Measurements from ENCODE around the gene HDAC4.

HDAC4 gene

GRCh38 chr2:239145601-239146000 lies 255.2 kb downstream of the HDAC4 start:
- Histone ChIP-seq H3K4me2 (ENCODE audit: low read length) (no peak overlapping the region), H3K9ac (ENCODE audit: low read depth, low read length) (no peak overlapping the region), H3K9me3 (replicated peaks; ENCODE audit: low read length) (no peaks in the 10 kb centered on the region), H3K4me1 (ENCODE audit: control insufficient read depth, insufficient read depth, low read length) (no peaks in the 10 kb centered on the region), H3K27me3 (ENCODE audit: control insufficient read depth, insufficient read depth, low read length) (no peaks in the 10 kb centered on the region), H3K4me3 (ENCODE audit: low read length) (no peak overlapping the region), H3K36me3 (ENCODE audit: insufficient read depth, low read length) (no peaks in the 10 kb centered on the region)

GRCh38 chr2:239145106-239145505 lies 255.7 kb downstream of the HDAC4 start:
- Histone ChIP-seq H3K4me3 (ENCODE audit: low read length) (no peak overlapping the region), H3K4me1 (ENCODE audit: control insufficient read depth, insufficient read depth, low read length) (no peaks in the 10 kb centered on the region), H3K9me3 (replicated peaks; ENCODE audit: low read length) (no peaks in the 10 kb centered on the region), H3K4me2 (ENCODE audit: low read length) (no peak overlapping the region), H3K27me3 (ENCODE audit: control insufficient read depth, insufficient read depth, low read length) (no peaks in the 10 kb centered on the region), H3K36me3 (ENCODE audit: insufficient read depth, low read length) (no peaks in the 10 kb centered on the region), H3K9ac (ENCODE audit: low read depth, low read length) (no peak overlapping the region)

- H3K36me3 ChIP-seq (ENCODE audit: insufficient read depth, low read length), result no peaks in the 10 kb centered on the region
- H3K9me3 ChIP-seq (replicated peaks; ENCODE audit: low read length), result no peaks in the 10 kb centered on the region
- no peak overlapping the region for H3K9ac ChIP-seq (ENCODE audit: low read depth, low read length)
- H3K27me3 ChIP-seq (ENCODE audit: control insufficient read depth, insufficient read depth, low read length), result no peaks in the 10 kb centered on the region
- no peaks in the 10 kb centered on the region for H3K4me1 ChIP-seq (ENCODE audit: control insufficient read depth, insufficient read depth, low read length)
- no peak overlapping the region for H3K4me3 ChIP-seq (ENCODE audit: low read length)
- H3K4me2 ChIP-seq (ENCODE audit: low read length), result no peak overlapping the region
Observed at GRCh38 chr2:239144713-239144999, 256.2 kb downstream of the HDAC4 start.

- H3K4me3 ChIP-seq (ENCODE audit: low read length), result no peak overlapping the region
- no peaks in the 10 kb centered on the region for H3K36me3 ChIP-seq (ENCODE audit: insufficient read depth, low read length)
Observed at GRCh38 chr2:239143858-239144712, 256.7 kb downstream of the HDAC4 start.

GRCh38 chr2:239142806-239143205 lies 258.0 kb downstream of the HDAC4 start:
- Histone ChIP-seq H3K9me3 (replicated peaks; ENCODE audit: low read length) (no peaks in the 10 kb centered on the region), H3K27me3 (ENCODE audit: control insufficient read depth, insufficient read depth, low read length) (no peaks in the 10 kb centered on the region), H3K9ac (ENCODE audit: low read depth, low read length) (no peak overlapping the region), H3K4me1 (ENCODE audit: control insufficient read depth, insufficient read depth, low read length) (no peaks in the 10 kb centered on the region), H3K36me3 (ENCODE audit: insufficient read depth, low read length) (no peaks in the 10 kb centered on the region), H3K4me2 (ENCODE audit: low read length) (no peak overlapping the region), H3K4me3 (ENCODE audit: low read length) (no peak overlapping the region)

More at GRCh38 chr2:239143858-239144712, 256.7 kb downstream of the HDAC4 start:
- no peaks in the 10 kb centered on the region for H3K4me1 ChIP-seq (ENCODE audit: control insufficient read depth, insufficient read depth, low read length)
- no peak overlapping the region for H3K4me2 ChIP-seq (ENCODE audit: low read length)
- no peaks in the 10 kb centered on the region for H3K27me3 ChIP-seq (ENCODE audit: control insufficient read depth, insufficient read depth, low read length)
- no peaks in the 10 kb centered on the region for H3K9me3 ChIP-seq (replicated peaks; ENCODE audit: low read length)
- H3K9ac ChIP-seq (ENCODE audit: low read depth, low read length), result no peak overlapping the region

- Histone ChIP-seq H3K36me3 (ENCODE audit: insufficient read depth, low read length) (no peaks in the 10 kb centered on the region), H3K4me3 (ENCODE audit: low read length) (no peak overlapping the region), H3K9ac (ENCODE audit: low read depth, low read length) (no peak overlapping the region), H3K4me1 (ENCODE audit: control insufficient read depth, insufficient read depth, low read length) (no peaks in the 10 kb centered on the region), H3K27me3 (ENCODE audit: control insufficient read depth, insufficient read depth, low read length) (no peaks in the 10 kb centered on the region), H3K4me2 (ENCODE audit: low read length) (no peak overlapping the region), H3K9me3 (replicated peaks; ENCODE audit: low read length) (no peaks in the 10 kb centered on the region)
Observed at GRCh38 chr2:239142296-239142695, 258.5 kb downstream of the HDAC4 start.

GRCh38 chr2:239141021-239141760 lies 259.6 kb downstream of the HDAC4 start:
- no peaks in the 10 kb centered on the region for H3K4me1 ChIP-seq (ENCODE audit: control insufficient read depth, insufficient read depth, low read length)
- no peak overlapping the region for H3K4me3 ChIP-seq (ENCODE audit: low read length)
- no peaks in the 10 kb centered on the region for H3K9me3 ChIP-seq (replicated peaks; ENCODE audit: low read length)
- H3K36me3 ChIP-seq (ENCODE audit: insufficient read depth, low read length), result peaks cover 7% of the 10 kb centered on the region
- no peak overlapping the region for H3K9ac ChIP-seq (ENCODE audit: low read depth, low read length)
- H3K27me3 ChIP-seq (ENCODE audit: control insufficient read depth, insufficient read depth, low read length), result no peaks in the 10 kb centered on the region
- H3K4me2 ChIP-seq (ENCODE audit: low read length), result no peak overlapping the region

GRCh38 chr2:239140346-239141020 lies 260.3 kb downstream of the HDAC4 start:
- H3K4me2 ChIP-seq (ENCODE audit: low read length), result no peak overlapping the region
- H3K9me3 ChIP-seq (replicated peaks; ENCODE audit: low read length), result no peaks in the 10 kb centered on the region
- H3K9ac ChIP-seq (ENCODE audit: low read depth, low read length), result no peak overlapping the region
- no peaks in the 10 kb centered on the region for H3K4me1 ChIP-seq (ENCODE audit: control insufficient read depth, insufficient read depth, low read length)
- H3K27me3 ChIP-seq (ENCODE audit: control insufficient read depth, insufficient read depth, low read length), result no peaks in the 10 kb centered on the region
- peaks cover 7% of the 10 kb centered on the region for H3K36me3 ChIP-seq (ENCODE audit: insufficient read depth, low read length)
- H3K4me3 ChIP-seq (ENCODE audit: low read length), result no peak overlapping the region

- no peaks in the 10 kb centered on the region for H3K27me3 ChIP-seq (ENCODE audit: control insufficient read depth, insufficient read depth, low read length)
- H3K9ac ChIP-seq (ENCODE audit: low read depth, low read length), result no peak overlapping the region
- no peak overlapping the region for H3K4me3 ChIP-seq (ENCODE audit: low read length)
- H3K36me3 ChIP-seq (ENCODE audit: insufficient read depth, low read length), result peaks cover 7% of the 10 kb centered on the region
- no peaks in the 10 kb centered on the region for H3K9me3 ChIP-seq (replicated peaks; ENCODE audit: low read length)
- no peak overlapping the region for H3K4me2 ChIP-seq (ENCODE audit: low read length)
- no peaks in the 10 kb centered on the region for H3K4me1 ChIP-seq (ENCODE audit: control insufficient read depth, insufficient read depth, low read length)
Observed at GRCh38 chr2:239139566-239139965, 261.3 kb downstream of the HDAC4 start.

- H3K9ac ChIP-seq (ENCODE audit: low read depth, low read length), result no peak overlapping the region
- no peaks in the 10 kb centered on the region for H3K4me1 ChIP-seq (ENCODE audit: control insufficient read depth, insufficient read depth, low read length)
- H3K4me3 ChIP-seq (ENCODE audit: low read length), result no peak overlapping the region
- H3K27me3 ChIP-seq (ENCODE audit: control insufficient read depth, insufficient read depth, low read length), result no peaks in the 10 kb centered on the region
- no peaks in the 10 kb centered on the region for H3K9me3 ChIP-seq (replicated peaks; ENCODE audit: low read length)
- peaks cover 8% of the 10 kb centered on the region for H3K36me3 ChIP-seq (ENCODE audit: insufficient read depth, low read length)
- no peak overlapping the region for H3K4me2 ChIP-seq (ENCODE audit: low read length)
Observed at GRCh38 chr2:239139101-239139500, 261.7 kb downstream of the HDAC4 start.

GRCh38 chr2:239138610-239139009 lies 262.2 kb downstream of the HDAC4 start:
- H3K4me2 ChIP-seq (ENCODE audit: low read length), result no peak overlapping the region
- H3K4me1 ChIP-seq (ENCODE audit: control insufficient read depth, insufficient read depth, low read length), result no peaks in the 10 kb centered on the region
- peaks cover 12% of the 10 kb centered on the region for H3K36me3 ChIP-seq (ENCODE audit: insufficient read depth, low read length)
- H3K4me3 ChIP-seq (ENCODE audit: low read length), result no peak overlapping the region
- H3K9ac ChIP-seq (ENCODE audit: low read depth, low read length), result no peak overlapping the region
- no peaks in the 10 kb centered on the region for H3K27me3 ChIP-seq (ENCODE audit: control insufficient read depth, insufficient read depth, low read length)
- no peaks in the 10 kb centered on the region for H3K9me3 ChIP-seq (replicated peaks; ENCODE audit: low read length)

All from skeletal muscle satellite cell (primary cell).